ENCODE results near the gene AP5Z1. TPM values are rescaled to one million over a fixed set of nuclear protein-coding genes. Genes with fewer than 3 reads are reported as not detected.
"Not testable (repeated sequence)": the region's sequence is repeated elsewhere in the genome, so short reads cannot be mapped to it uniquely, and the experiment has no call there.

AP5Z1 gene
- total RNA-seq, 1 donor from 2014 or later = 71.2 TPM

GRCh38 chr7:4801839-4802231, 26.4 kb downstream of the AP5Z1 start:
- no peak for TF ChIP-seq CTCF (IDR thresholded peaks at IDR 0.05; ENCODE audit: insufficient read depth, low read length, poor library complexity, severe bottlenecking)
- no peak for DNase-seq (ENCODE audit: low read depth)
- Histone ChIP-seq H3K4me3 (ENCODE audit: low read depth, low read length) (no peak overlapping the region), H3K36me3 (ENCODE audit: control insufficient read depth, insufficient read depth, low read length) (no peaks in the 10 kb centered on the region), H3K27me3 (ENCODE audit: control insufficient read depth, insufficient read depth, low read length) (peaks cover 25% of the 10 kb centered on the region)

GRCh38 chr7:4802577-4802976, 27.2 kb downstream of the AP5Z1 start:
- H3K4me3 ChIP-seq (ENCODE audit: low read depth, low read length); DNase-seq (ENCODE audit: low read depth); H3K36me3 ChIP-seq (ENCODE audit: control insufficient read depth, insufficient read depth, low read length): not testable (repeated sequence)
- peaks cover 30% of the 10 kb centered on the region for H3K27me3 ChIP-seq (ENCODE audit: control insufficient read depth, insufficient read depth, low read length)

- Histone ChIP-seq H3K4me3 (ENCODE audit: low read depth, low read length) (no peak overlapping the region), H3K27me3 (ENCODE audit: control insufficient read depth, insufficient read depth, low read length) (peaks cover 36% of the 10 kb centered on the region), H3K36me3 (ENCODE audit: control insufficient read depth, insufficient read depth, low read length) (no peaks in the 10 kb centered on the region)
- no peak for DNase-seq (ENCODE audit: low read depth)
- no peak for TF ChIP-seq CTCF (IDR thresholded peaks at IDR 0.05; ENCODE audit: insufficient read depth, low read length, poor library complexity, severe bottlenecking)
Observed at GRCh38 chr7:4803397-4804241, 28.2 kb downstream of the AP5Z1 start.

- peaks cover 39% of the 10 kb centered on the region for H3K27me3 ChIP-seq (ENCODE audit: control insufficient read depth, insufficient read depth, low read length)
- H3K4me3 ChIP-seq (ENCODE audit: low read depth, low read length) = no peak overlapping the region
- no peak for TF ChIP-seq CTCF (IDR thresholded peaks at IDR 0.05; ENCODE audit: insufficient read depth, low read length, poor library complexity, severe bottlenecking)
Observed at GRCh38 chr7:4805110-4805983, 29.9 kb downstream of the AP5Z1 start.

GRCh38 chr7:4805984-4806300, 30.5 kb downstream of the AP5Z1 start:
- H3K27me3 ChIP-seq (ENCODE audit: control insufficient read depth, insufficient read depth, low read length) = peaks cover 38% of the 10 kb centered on the region
- no peaks in the 10 kb centered on the region for H3K36me3 ChIP-seq (ENCODE audit: control insufficient read depth, insufficient read depth, low read length)
- no peak for TF ChIP-seq CTCF (IDR thresholded peaks at IDR 0.05; ENCODE audit: insufficient read depth, low read length, poor library complexity, severe bottlenecking)
- no peak overlapping the region for H3K4me3 ChIP-seq (ENCODE audit: low read depth, low read length)
- no peak for DNase-seq (ENCODE audit: low read depth)

More at GRCh38 chr7:4805110-4805983, 29.9 kb downstream of the AP5Z1 start:
- DNase-seq (ENCODE audit: low read depth) = no peak
- no peaks in the 10 kb centered on the region for H3K36me3 ChIP-seq (ENCODE audit: control insufficient read depth, insufficient read depth, low read length)

GRCh38 chr7:4806983-4807597, 31.7 kb downstream of the AP5Z1 start:
- peaks cover 33% of the 10 kb centered on the region for H3K27me3 ChIP-seq (ENCODE audit: control insufficient read depth, insufficient read depth, low read length)
- DNase-seq (ENCODE audit: low read depth) = no peak
- TF ChIP-seq CTCF (IDR thresholded peaks at IDR 0.05; ENCODE audit: insufficient read depth, low read length, poor library complexity, severe bottlenecking) = no peak
- H3K36me3 ChIP-seq (ENCODE audit: control insufficient read depth, insufficient read depth, low read length) = no peaks in the 10 kb centered on the region
- no peak overlapping the region for H3K4me3 ChIP-seq (ENCODE audit: low read depth, low read length)
